ENCODE results near the gene MYOCD.

The MYOCD gene

DNA sequence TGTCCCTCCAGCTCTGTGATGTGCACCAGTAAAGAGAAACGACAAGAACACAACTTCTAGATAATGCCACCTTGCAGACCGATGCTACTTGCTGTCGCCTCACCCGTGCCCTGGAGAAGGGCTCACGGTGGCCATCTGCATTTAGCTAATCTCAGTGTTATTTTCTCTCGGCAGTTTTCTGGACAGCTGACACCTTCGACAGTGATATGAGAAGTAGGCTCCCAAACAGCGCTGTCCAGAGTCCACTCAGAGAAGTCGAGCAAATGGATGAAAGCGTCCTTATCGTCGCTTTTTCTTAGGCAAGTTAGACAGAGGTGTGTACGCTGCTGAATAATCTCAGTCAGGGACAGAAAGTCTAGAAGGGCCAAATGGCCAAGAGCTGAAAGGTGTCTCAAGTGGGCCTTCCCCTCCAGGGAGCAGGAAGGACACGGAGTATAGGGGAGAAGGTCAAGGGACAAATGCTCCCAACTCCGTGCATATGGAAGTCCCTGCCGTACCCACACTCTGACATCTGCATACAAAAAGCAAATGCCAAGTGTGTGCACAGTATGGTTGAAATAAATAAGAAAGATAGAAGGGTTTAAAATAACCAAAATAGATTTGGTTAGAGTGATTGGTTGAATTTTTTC, 42.4 kb upstream of the MYOCD start:
- Histone ChIP-seq H4K20me1 (ENCODE audit: control insufficient read depth, insufficient read depth, low read depth, low read length) (no peaks in the 10 kb centered on the region), H3K79me2 (ENCODE audit: control insufficient read depth, low read length) (no peaks in the 10 kb centered on the region), H3K27me3 (ENCODE audit: control insufficient read depth, low read length) (no peaks in the 10 kb centered on the region), H3K36me3 (ENCODE audit: control insufficient read depth, low read length) (no peaks in the 10 kb centered on the region), H3K9me3 (ENCODE audit: control insufficient read depth, insufficient read depth, low read length) (no peaks in the 10 kb centered on the region), H3K9me2 (replicated peaks; ENCODE audit: control insufficient read depth, low read length) (no peaks in the 10 kb centered on the region), H3K4me2 (ENCODE audit: low read length) (no peak overlapping the region), H3K27ac (ENCODE audit: low read depth, low read length) (no peak overlapping the region), H3K4me1 (ENCODE audit: control insufficient read depth, low read length) (no peaks in the 10 kb centered on the region), H3F3A (ENCODE audit: control insufficient read depth, insufficient read depth) (no peaks in the 10 kb centered on the region), H3K4me3 (ENCODE audit: low read length) (no peak overlapping the region)
- TF ChIP-seq EZH2phosphoT487 (IDR thresholded peaks at IDR 0.05; ENCODE audit: borderline replicate concordance, low read length), result no peak
- TF ChIP-seq, protein P1, sequence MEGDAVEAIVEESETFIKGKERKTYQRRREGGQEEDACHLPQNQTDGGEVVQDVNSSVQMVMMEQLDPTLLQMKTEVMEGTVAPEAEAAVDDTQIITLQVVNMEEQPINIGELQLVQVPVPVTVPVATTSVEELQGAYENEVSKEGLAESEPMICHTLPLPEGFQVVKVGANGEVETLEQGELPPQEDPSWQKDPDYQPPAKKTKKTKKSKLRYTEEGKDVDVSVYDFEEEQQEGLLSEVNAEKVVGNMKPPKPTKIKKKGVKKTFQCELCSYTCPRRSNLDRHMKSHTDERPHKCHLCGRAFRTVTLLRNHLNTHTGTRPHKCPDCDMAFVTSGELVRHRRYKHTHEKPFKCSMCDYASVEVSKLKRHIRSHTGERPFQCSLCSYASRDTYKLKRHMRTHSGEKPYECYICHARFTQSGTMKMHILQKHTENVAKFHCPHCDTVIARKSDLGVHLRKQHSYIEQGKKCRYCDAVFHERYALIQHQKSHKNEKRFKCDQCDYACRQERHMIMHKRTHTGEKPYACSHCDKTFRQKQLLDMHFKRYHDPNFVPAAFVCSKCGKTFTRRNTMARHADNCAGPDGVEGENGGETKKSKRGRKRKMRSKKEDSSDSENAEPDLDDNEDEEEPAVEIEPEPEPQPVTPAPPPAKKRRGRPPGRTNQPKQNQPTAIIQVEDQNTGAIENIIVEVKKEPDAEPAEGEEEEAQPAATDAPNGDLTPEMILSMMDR (IDR thresholded peaks at IDR 0.05; ENCODE audit: low read depth, low read length, poor library complexity, severe bottlenecking), result no peak

DNA sequence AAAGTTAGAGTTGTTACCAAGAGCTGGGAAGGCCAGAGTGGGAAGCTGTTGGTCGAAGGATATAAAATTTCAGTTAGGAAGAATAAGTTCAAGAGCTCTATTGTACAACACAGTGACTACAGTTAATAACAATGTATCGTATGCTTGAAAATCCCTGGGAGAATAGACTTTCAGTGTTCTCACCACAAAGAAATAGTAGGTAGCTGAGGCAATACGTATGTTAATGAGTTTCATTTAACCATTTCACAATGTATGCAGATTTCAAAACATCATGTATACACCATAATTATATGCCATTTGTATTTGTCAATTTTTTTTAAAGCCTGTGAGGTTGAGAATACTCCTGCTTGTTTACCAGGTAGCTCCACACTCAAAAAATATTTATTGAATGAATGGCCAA, 41.5 kb upstream of the MYOCD start:
- Histone ChIP-seq H3K27me3 (ENCODE audit: control insufficient read depth, low read length) (no peaks in the 10 kb centered on the region), H3K79me2 (ENCODE audit: control insufficient read depth, low read length) (no peaks in the 10 kb centered on the region), H3K9me2 (replicated peaks; ENCODE audit: control insufficient read depth, low read length) (no peaks in the 10 kb centered on the region), H3K4me2 (ENCODE audit: low read length) (no peak overlapping the region), H4K20me1 (ENCODE audit: control insufficient read depth, insufficient read depth, low read depth, low read length) (no peaks in the 10 kb centered on the region), H3K27ac (ENCODE audit: low read depth, low read length) (no peak overlapping the region), H3K36me3 (ENCODE audit: control insufficient read depth, low read length) (no peaks in the 10 kb centered on the region), H3K4me3 (ENCODE audit: low read length) (no peak overlapping the region), H3F3A (ENCODE audit: control insufficient read depth, insufficient read depth) (no peaks in the 10 kb centered on the region), H3K9me3 (ENCODE audit: control insufficient read depth, insufficient read depth, low read length) (no peaks in the 10 kb centered on the region), H3K4me1 (ENCODE audit: control insufficient read depth, low read length) (no peaks in the 10 kb centered on the region)
- TF ChIP-seq, protein P1 (IDR thresholded peaks at IDR 0.05; ENCODE audit: low read depth, low read length, poor library complexity, severe bottlenecking), result no peak
- TF ChIP-seq EZH2phosphoT487 (IDR thresholded peaks at IDR 0.05; ENCODE audit: borderline replicate concordance, low read length), result no peak

DNA sequence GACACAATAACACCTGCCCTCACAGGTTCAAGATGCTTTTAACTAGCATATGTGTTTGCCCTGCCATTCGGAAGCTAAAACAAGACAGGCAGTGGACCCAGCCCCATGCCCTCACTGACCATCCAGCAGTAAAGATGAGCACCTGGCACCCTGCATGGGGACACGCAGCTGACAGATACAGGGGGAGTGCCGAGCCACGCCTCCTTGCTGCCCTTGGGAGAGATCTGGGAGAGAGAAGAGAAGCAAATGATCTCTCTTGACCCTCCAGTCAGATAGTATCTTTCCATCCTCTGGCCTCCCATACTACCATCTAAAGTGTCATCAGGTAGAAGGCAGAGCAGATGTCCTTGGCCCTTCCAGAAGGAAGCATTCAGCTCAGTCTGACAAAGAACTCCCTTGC, 40.6 kb upstream of the MYOCD start:
- no peaks in the 10 kb centered on the region for H3K4me1 ChIP-seq (ENCODE audit: control insufficient read depth, low read length)
- no peaks in the 10 kb centered on the region for H3K36me3 ChIP-seq (ENCODE audit: control insufficient read depth, low read length)
- H3K27ac ChIP-seq (ENCODE audit: low read depth, low read length), result no peak overlapping the region
- H3K4me3 ChIP-seq (ENCODE audit: low read length), result no peak overlapping the region
- no peak overlapping the region for H3K4me2 ChIP-seq (ENCODE audit: low read length)
- H4K20me1 ChIP-seq (ENCODE audit: control insufficient read depth, insufficient read depth, low read depth, low read length), result no peaks in the 10 kb centered on the region
- H3F3A ChIP-seq (ENCODE audit: control insufficient read depth, insufficient read depth), result no peaks in the 10 kb centered on the region
- H3K79me2 ChIP-seq (ENCODE audit: control insufficient read depth, low read length), result no peaks in the 10 kb centered on the region
- TF ChIP-seq EZH2phosphoT487 (IDR thresholded peaks at IDR 0.05; ENCODE audit: borderline replicate concordance, low read length), result no peak
- TF ChIP-seq, protein P1 (IDR thresholded peaks at IDR 0.05; ENCODE audit: low read depth, low read length, poor library complexity, severe bottlenecking), result no peak
- H3K27me3 ChIP-seq (ENCODE audit: control insufficient read depth, low read length), result no peaks in the 10 kb centered on the region
- H3K9me2 ChIP-seq (replicated peaks; ENCODE audit: control insufficient read depth, low read length), result no peaks in the 10 kb centered on the region
- H3K9me3 ChIP-seq (ENCODE audit: control insufficient read depth, insufficient read depth, low read length), result no peaks in the 10 kb centered on the region
